Natural killer cell (primary cell): Measurements from ENCODE around the gene ABCC8. TPM values are rescaled to one million over a fixed set of nuclear protein-coding genes. Genes with fewer than 3 reads are reported as not detected.

ENCODE experiments used
- ATAC-seq, 3 donors: fragments of 150-1000 bp in 2 of 3; fragments of 200-7000 bp in 1 of 3; cut with Tn5 transposase; 1 replicate in 1 of 3; 2 replicates in 2 of 3; pipeline ENCODE4 v1.10.0; 2021; ENCODE audit warnings: mild to moderate bottlenecking in 2 of 3, moderate library complexity in 2 of 3
- DNase-seq, 2 donors: peaks; one replicate each; pipeline versions ENCODE4 v3.0.0 to v3.0.0-alpha.2; 2013 to 2021; ENCODE audit warnings: mixed read lengths in 1 of 2
- H3K27ac ChIP-seq: one replicate; pipeline ENCODE4 v1.5.1; 2013; ENCODE audit warnings: mild to moderate bottlenecking, low read length
- H3K27me3 ChIP-seq: one replicate; pipeline ENCODE4 v1.6.1; 2013; ENCODE audit warnings: low read length; ENCODE audit not compliant: control insufficient read depth, insufficient read depth
- H3K36me3 ChIP-seq: one replicate; pipeline ENCODE4 v1.6.1; 2013; ENCODE audit warnings: low read length; ENCODE audit not compliant: control insufficient read depth, insufficient read depth
- H3K4me1 ChIP-seq: one replicate; pipeline ENCODE4 v1.6.1; 2013; ENCODE audit warnings: low read length; ENCODE audit not compliant: control insufficient read depth, insufficient read depth
- H3K4me3 ChIP-seq: one replicate; pipeline ENCODE4 v1.5.1; 2013; ENCODE audit warnings: low read length
- H3K9me3 ChIP-seq: one replicate; pipeline ENCODE4 v1.6.1; 2013; ENCODE audit warnings: low read length; ENCODE audit not compliant: control insufficient read depth, insufficient read depth
- H3K27ac Mint-ChIP-seq, 2 donors: one replicate each; pipeline ENCODE4 v1.8.0; 2022; ENCODE audit warnings: mild to moderate bottlenecking in 2 of 2, mixed read lengths in 2 of 2, moderate library complexity in 1 of 2
- H3K27me3 Mint-ChIP-seq, 2 donors: one replicate each; pipeline ENCODE4 v1.8.0; 2022; ENCODE audit warnings: low read depth in 2 of 2, mixed read lengths in 2 of 2
- H3K36me3 Mint-ChIP-seq: one replicate; pipeline ENCODE4 v1.8.0; 2022; ENCODE audit warnings: mixed read lengths
- H3K4me1 Mint-ChIP-seq, 2 donors: one replicate each; pipeline ENCODE4 v1.8.0; 2022; ENCODE audit warnings: mixed read lengths in 2 of 2
- H3K4me3 Mint-ChIP-seq: one replicate; pipeline ENCODE4 v1.8.0; 2022; ENCODE audit warnings: mild to moderate bottlenecking, moderate library complexity, mixed read lengths
- H3K9me3 Mint-ChIP-seq, 2 donors: one replicate each; pipeline ENCODE4 v1.8.0; 2022; ENCODE audit warnings: mixed read lengths in 2 of 2
- WGBS: methylation state at CpG from one replicate; pipeline ENCODE4 v1.1.7; 2013; ENCODE audit warnings: missing lambda C conversion rate; ENCODE audit not compliant: insufficient coverage; 5-methylcytosine and 5-hydroxymethylcytosine counted together
- intact Hi-C: fragments of 100-400 bp; cut with micrococcal nuclease; formaldehyde crosslinking; loops from one replicate; pipeline ENCODE4 v1.14.2; 2022
- total RNA-seq, 4 donors: library from RNA; stranded (reverse); fragments of 120-200 nt in 1 of 4; gene quantifications; one replicate each; pipeline versions ENCODE4 v1.2.3 to v1.2.4, GENCODE V29; 2013 to 2022
- TF ChIP-seq, protein P1 (sequence below): fragments of 200-600 bp; IDR thresholded peaks from one replicate; pipeline ENCODE4 v1.8.0; 2022; ENCODE audit warnings: antibody characterized with exemption

ABCC8 gene
- total RNA-seq, 3 donors from 2014 or later (not counting 1 experiment from before 2014, with no cell fraction given): not detected

DNA sequence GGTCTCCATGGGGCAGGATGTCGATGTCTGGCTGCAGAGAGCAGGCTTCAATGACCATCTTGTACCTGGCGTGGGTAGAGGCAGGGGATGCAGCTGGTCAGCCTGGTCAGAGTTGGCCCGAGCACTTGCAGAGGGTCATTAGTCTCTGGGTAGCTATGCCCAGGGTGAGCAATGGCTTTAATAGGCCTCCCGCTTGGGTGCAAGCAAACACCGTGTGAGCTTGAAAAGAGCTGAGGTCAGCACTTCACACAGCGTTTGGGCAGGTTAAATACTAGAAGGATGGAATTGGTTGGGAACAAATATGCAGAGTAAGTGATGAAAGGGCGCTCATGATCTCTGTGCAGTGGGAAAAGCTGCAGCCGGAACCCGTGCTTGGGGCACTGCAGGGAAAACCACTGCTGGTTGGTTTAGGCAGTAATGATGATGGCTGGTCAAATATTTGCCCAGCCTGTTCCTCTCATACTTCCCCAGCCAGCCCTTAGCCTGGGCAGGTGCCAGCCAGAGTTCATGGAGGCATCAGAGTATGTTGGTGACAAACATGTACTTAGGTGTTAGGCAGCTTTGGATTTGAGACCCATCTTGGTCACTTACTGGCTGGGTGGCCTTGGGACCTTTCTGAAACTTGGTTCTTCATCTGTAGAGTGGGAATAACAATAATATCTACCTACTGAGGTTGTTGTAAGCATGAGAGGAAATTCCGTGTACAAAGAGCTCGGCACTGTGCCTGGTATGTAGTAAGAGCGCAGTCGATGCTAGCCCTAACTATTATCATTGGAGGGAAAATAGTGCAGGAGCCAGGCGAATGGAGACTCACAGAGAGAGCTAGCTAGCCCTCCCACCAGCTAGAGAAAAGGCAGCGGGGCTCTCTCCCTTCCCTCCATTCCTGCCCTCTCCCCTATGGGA is 63.0 kb downstream of the ABCC8 start:
- Mint-ChIP-seq H3K36me3 (no peaks in the 10 kb centered on the region), H3K27ac (no peak overlapping the region), H3K4me3 (no peak overlapping the region), H3K9me3 (no peaks in the 10 kb centered on the region), H3K4me1 (no peaks in the 10 kb centered on the region), H3K27me3 (peaks cover 8 to 17% of the 10 kb centered on the region in 2 donors)
- no peak overlapping the region for H3K27ac ChIP-seq
- no peaks in the 10 kb centered on the region for H3K36me3 ChIP-seq
- WGBS: 83% methylated on average over 15 of the region's 15 CpGs
- TF ChIP-seq, protein P1, sequence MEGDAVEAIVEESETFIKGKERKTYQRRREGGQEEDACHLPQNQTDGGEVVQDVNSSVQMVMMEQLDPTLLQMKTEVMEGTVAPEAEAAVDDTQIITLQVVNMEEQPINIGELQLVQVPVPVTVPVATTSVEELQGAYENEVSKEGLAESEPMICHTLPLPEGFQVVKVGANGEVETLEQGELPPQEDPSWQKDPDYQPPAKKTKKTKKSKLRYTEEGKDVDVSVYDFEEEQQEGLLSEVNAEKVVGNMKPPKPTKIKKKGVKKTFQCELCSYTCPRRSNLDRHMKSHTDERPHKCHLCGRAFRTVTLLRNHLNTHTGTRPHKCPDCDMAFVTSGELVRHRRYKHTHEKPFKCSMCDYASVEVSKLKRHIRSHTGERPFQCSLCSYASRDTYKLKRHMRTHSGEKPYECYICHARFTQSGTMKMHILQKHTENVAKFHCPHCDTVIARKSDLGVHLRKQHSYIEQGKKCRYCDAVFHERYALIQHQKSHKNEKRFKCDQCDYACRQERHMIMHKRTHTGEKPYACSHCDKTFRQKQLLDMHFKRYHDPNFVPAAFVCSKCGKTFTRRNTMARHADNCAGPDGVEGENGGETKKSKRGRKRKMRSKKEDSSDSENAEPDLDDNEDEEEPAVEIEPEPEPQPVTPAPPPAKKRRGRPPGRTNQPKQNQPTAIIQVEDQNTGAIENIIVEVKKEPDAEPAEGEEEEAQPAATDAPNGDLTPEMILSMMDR: no peak
- intact Hi-C loops: loop anchor here (1.0 kb wide), 1 partner anchor 39 kb away; no protein-coding TSS in a partner anchor
- DNase-seq (no peak), ATAC-seq (no peak)
- no peaks in the 10 kb centered on the region for H3K4me1 ChIP-seq
- H3K4me3 ChIP-seq: no peak overlapping the region
- H3K27me3 ChIP-seq: no peaks in the 10 kb centered on the region
- H3K9me3 ChIP-seq: no peaks in the 10 kb centered on the region

DNA sequence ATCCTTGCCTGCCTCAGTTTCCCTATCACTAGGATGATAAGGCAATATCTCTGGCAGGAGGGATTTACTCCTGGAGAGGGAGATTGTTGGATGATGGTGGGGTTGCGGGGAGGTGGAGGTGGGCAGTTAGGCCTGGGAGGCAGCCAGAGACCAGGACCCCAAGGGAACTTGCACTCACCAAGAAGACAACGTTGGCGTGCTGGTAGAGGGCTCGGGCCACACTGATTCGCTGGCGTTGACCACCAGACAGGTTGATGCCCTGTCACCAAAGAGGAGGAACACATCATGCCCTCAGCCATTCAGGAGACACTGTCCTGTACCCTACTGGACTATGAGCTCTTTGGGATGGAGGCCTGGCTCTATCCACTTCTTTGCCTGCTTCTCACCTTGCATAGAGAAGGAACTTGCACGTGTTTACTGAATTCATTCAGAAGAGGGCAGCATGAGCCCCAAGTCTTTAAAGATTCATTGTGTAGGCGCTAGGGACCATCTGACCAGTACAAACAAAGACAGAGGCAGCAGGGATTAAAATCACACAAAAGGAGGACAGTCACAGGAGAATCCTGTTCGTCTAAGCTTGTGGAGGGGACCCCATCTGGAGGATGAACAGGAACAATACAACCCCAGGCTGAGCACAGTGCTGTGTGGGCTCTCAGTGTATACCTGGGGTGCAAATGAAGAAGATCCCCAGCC is 64.0 kb downstream of the ABCC8 start:
- no peaks in the 10 kb centered on the region for H3K4me1 Mint-ChIP-seq
- no peaks in the 10 kb centered on the region for H3K27me3 ChIP-seq
- H3K27ac ChIP-seq: no peak overlapping the region
- no peaks in the 10 kb centered on the region for H3K4me1 ChIP-seq
- H3K4me3 Mint-ChIP-seq: no peak overlapping the region
- WGBS: 83% methylated on average over 9 of the region's 9 CpGs
- intact Hi-C loops: loop anchor here (1.0 kb wide), 1 partner anchor 40 kb away; no protein-coding TSS in a partner anchor
- peaks cover 0 to 11% of the 10 kb centered on the region in 2 donors for H3K27me3 Mint-ChIP-seq
- H3K9me3 Mint-ChIP-seq: no peaks in the 10 kb centered on the region
- no peak for DNase-seq
- H3K36me3 Mint-ChIP-seq: no peaks in the 10 kb centered on the region
- no peak overlapping the region for H3K27ac Mint-ChIP-seq
- no peaks in the 10 kb centered on the region for H3K9me3 ChIP-seq
- no peaks in the 10 kb centered on the region for H3K36me3 ChIP-seq
- no peak overlapping the region for H3K4me3 ChIP-seq
- TF ChIP-seq, protein P1: no peak
- ATAC-seq: no peak

DNA sequence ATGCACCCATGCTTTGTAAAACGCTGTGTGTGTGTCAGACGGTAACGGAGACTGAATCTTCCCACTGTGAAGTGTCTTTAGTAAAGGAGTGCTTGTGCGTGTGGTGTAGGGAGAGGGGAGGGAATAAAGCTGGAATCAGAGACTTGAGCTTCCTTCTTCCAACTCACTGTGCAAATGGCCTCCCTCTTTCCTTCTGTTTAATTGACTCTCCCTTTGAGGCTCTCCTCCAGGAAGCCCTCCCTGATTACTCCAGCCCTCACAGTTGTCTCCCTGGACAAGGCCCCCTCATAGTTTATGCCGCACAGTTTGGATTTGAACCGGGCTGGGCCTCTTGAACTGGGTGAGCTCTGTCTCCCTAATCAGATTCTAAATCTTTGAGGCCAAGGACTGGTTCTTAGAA is 65.2 kb downstream of the ABCC8 start:
- Mint-ChIP-seq H3K36me3 (no peaks in the 10 kb centered on the region), H3K4me3 (no peak overlapping the region), H3K27me3 (peaks cover 0 to 9% of the 10 kb centered on the region in 2 donors), H3K27ac (no peak overlapping the region), H3K4me1 (no peaks in the 10 kb centered on the region), H3K9me3 (no peaks in the 10 kb centered on the region)
- TF ChIP-seq, protein P1: no peak
- DNase-seq: no peak
- ATAC-seq: no peak
- H3K27me3 ChIP-seq: no peaks in the 10 kb centered on the region
- intact Hi-C loops: no loop called here
- no peaks in the 10 kb centered on the region for H3K36me3 ChIP-seq
- WGBS: 79% methylated on average over 5 of the region's 6 CpGs
- no peak overlapping the region for H3K27ac ChIP-seq
- H3K4me1 ChIP-seq: no peaks in the 10 kb centered on the region
- no peaks in the 10 kb centered on the region for H3K9me3 ChIP-seq
- H3K4me3 ChIP-seq: no peak overlapping the region
